Heart right ventricle (tissue), 16 donors: ENCODE results near the gene PTPRD. TPM values are rescaled to one million over a fixed set of nuclear protein-coding genes. Genes with fewer than 3 reads are reported as not detected.
A peak's percentile ranks its signal among the peaks of the same experiment; 100 is the strongest.

Experiments
- ATAC-seq, 8 donors: fragments of 200-7000 bp; cut with Tn5 transposase; one replicate each; pipeline ENCODE4 v1.9.1; 2020; ENCODE audit warnings: mild to moderate bottlenecking in 8 of 8, moderate library complexity in 8 of 8, moderate number of reproducible peaks in 1 of 8
- DNase-seq, 2 donors: peaks; one replicate each; pipeline ENCODE4 v3.0.0-alpha.2; 2020
- H3K27ac ChIP-seq, 10 donors: fragments of 200-600 bp; sonication (generic) in 2 of 10; one replicate each; pipeline versions ENCODE4 v1.5.0 to v1.8.0; 2020 to 2022; ENCODE audit warnings: mild to moderate bottlenecking in 3 of 10
- H3K27me3 ChIP-seq, 7 donors: fragments of 200-600 bp; one replicate each; pipeline ENCODE4 v1.8.0; 2021 to 2022; ENCODE audit warnings: mild to moderate bottlenecking in 2 of 7
- H3K36me3 ChIP-seq, 9 donors: fragments of 200-600 bp; sonication (generic) in 1 of 9; one replicate each; pipeline versions ENCODE4 v1.5.0 to v1.8.0; 2020 to 2022; ENCODE audit warnings: mild to moderate bottlenecking in 2 of 9
- H3K4me1 ChIP-seq, 9 donors: fragments of 200-600 bp; sonication (generic) in 1 of 9; one replicate each; pipeline versions ENCODE4 v1.5.0 to v1.8.0; 2020 to 2022; ENCODE audit warnings: mild to moderate bottlenecking in 4 of 9
- H3K4me3 ChIP-seq, 10 donors: fragments of 200-600 bp; sonication (generic) in 2 of 10; one replicate each; pipeline versions ENCODE4 v1.5.0 to v1.8.0; 2020 to 2022; ENCODE audit warnings: mild to moderate bottlenecking in 7 of 10, moderate library complexity in 2 of 10
- H3K9me3 ChIP-seq, 11 donors: fragments of 200-600 bp in 10 of 11; sonication (generic) in 2 of 11; one replicate each; pipeline versions ENCODE4 v1.5.0 to v1.8.0; 2013 to 2022; ENCODE audit warnings: mild to moderate bottlenecking in 2 of 11, control low read depth in 1 of 11, moderate library complexity in 1 of 11
- CTCF ChIP-seq, 9 donors: fragments of 200-600 bp; sonication (generic) in 2 of 9; IDR thresholded peaks; one replicate each; pipeline versions ENCODE4 v1.5.0 to v1.8.0; 2021 to 2022; ENCODE audit warnings: antibody characterized with exemption in 9 of 9, mild to moderate bottlenecking in 5 of 9, moderate library complexity in 1 of 9
- WGBS, 2 donors: extraction: QIAGEN DNeasy Blood & Tissue Kit; methylation state at CpG; one replicate each; pipeline ENCODE4 v1.1.7; 2013; ENCODE audit warnings: inconsistent platforms in 1 of 2; 5-methylcytosine and 5-hydroxymethylcytosine counted together
- intact Hi-C, 10 donors: fragments of 100-400 bp; cut with DNase I; formaldehyde crosslinking; loops; one replicate each; pipeline versions ENCODE4 v1.11.1 to v1.14.2; 2022
- polyA plus RNA-seq, 2 donors: library from polyadenylated mRNA; stranded (reverse); fragments of 200-250 nt; gene quantifications; one replicate each; pipeline ENCODE4 v1.2.3, GENCODE V29; 2013
- total RNA-seq, 10 donors: library from RNA; stranded (reverse); fragmentation: NEBNext Ultra II Directional in 3 of 10; extraction: Animal tissue kit (Norgen Biotek cat#: 25700) in 3 of 10; gene quantifications; one replicate each; pipeline versions ENCODE4 v1.2.1 to v1.2.4, GENCODE V29; 2021 to 2023
- donor health status: Arrhythmogenic right ventricular cardiomyopathy.
- donor health status: ischemic (EF 13 %, LVEDD 7.1; RV severe dilation, severe dysfunction).
- donor health status: healthy with polysubstance abuse.
- donor health status: DM: no; HTN: yes; CAD: no.
- donor health status: DM: no; HTN: no; CAD: no.
- donor health status: ischemic (EF 25% LVEDD 6.9; RV normal size, moderate dysfunction).
- donor health status: ischemic (EF 25% LVEDD 5.7; RV mildly dilated, moderate dysfunction).
- donor health status: healthy.
- donor health status: DM: yes; HTN: yes; CAD: no.
- donor health status: Ischemic cardiomyopathy.
- donor health status: ischemic (EF 35%, LVEDD 5.7; RV mildly dilated, moderate dysfunction).
- donor health status: nonischemic (EF 11% LVEDD 7.7; RV severe dilation, severe dysfunction).
- donor health status: DM: yes; HTN: yes; CAD: no.
- donor health status: PGD.
- donor health status: ischemic (EF 29% LVEDD 5.4; RV normal size, mild dysfunction).
- donor health status: nonischemic (EF 23%, LVEDD 6.1; RV moderate dilation, normal function).

The PTPRD gene
- total and polyA plus RNA-seq, 12 donors, result 1.4 to 25.2 (median 13.0) TPM

- Histone ChIP-seq H3K36me3 (no peaks in the 10 kb centered on the region), H3K27me3 (no peaks in the 10 kb centered on the region), H3K4me1 (peaks cover 0 to 4% (median 0%) of the 10 kb centered on the region in 9 donors), H3K9me3 (no peaks in the 10 kb centered on the region), H3K4me3 (no peak overlapping the region), H3K27ac (no peak overlapping the region)
- DNase-seq (no peak), ATAC-seq (no peak)
- 39 to 40% methylated on average over 5 of the region's 5 CpGs for WGBS, 2 donors
- TF ChIP-seq CTCF (IDR thresholded peaks at IDR 0.05), result no peak
- intact Hi-C loops, result no loop called here
These were observed 2155.7 kb downstream of the PTPRD start for GRCh38 chr9:8457055-8457454.

- no peak overlapping the region for H3K27ac ChIP-seq
- no peaks in the 10 kb centered on the region for H3K9me3 ChIP-seq
- no peaks in the 10 kb centered on the region for H3K27me3 ChIP-seq
- no peak for TF ChIP-seq CTCF (IDR thresholded peaks at IDR 0.05)
- ATAC-seq, result peak in 3 of 8 donors; percentile 42 to 64 (median 50)
- no peak for DNase-seq
- intact Hi-C loops, result no loop called here
- peaks cover 0 to 4% (median 0%) of the 10 kb centered on the region in 9 donors for H3K4me1 ChIP-seq
- no peaks in the 10 kb centered on the region for H3K36me3 ChIP-seq
- no peak overlapping the region for H3K4me3 ChIP-seq
These were observed 2156.5 kb downstream of the PTPRD start for GRCh38 chr9:8456344-8456743.

GRCh38 chr9:8450810-8451545 is 2161.8 kb downstream of the PTPRD start:
- no peak for TF ChIP-seq CTCF (IDR thresholded peaks at IDR 0.05)
- Histone ChIP-seq H3K9me3 (no peaks in the 10 kb centered on the region), H3K27me3 (no peaks in the 10 kb centered on the region), H3K36me3 (peaks cover 0 to 6% (median 0%) of the 10 kb centered on the region in 9 donors), H3K4me1 (no peaks in the 10 kb centered on the region), H3K4me3 (no peak overlapping the region), H3K27ac (no peak overlapping the region)
- intact Hi-C loops, result no loop called here
- ATAC-seq (no peak), DNase-seq (no peak)
- 85 to 87% methylated on average over 9 of the region's 9 CpGs for WGBS, 2 donors

GRCh38 chr9:8448226-8448625 is 2164.6 kb downstream of the PTPRD start:
- ATAC-seq (no peak), DNase-seq (no peak)
- no peak for TF ChIP-seq CTCF (IDR thresholded peaks at IDR 0.05)
- Histone ChIP-seq H3K36me3 (peaks cover 0 to 6% (median 0%) of the 10 kb centered on the region in 9 donors), H3K4me1 (no peaks in the 10 kb centered on the region), H3K27me3 (no peaks in the 10 kb centered on the region), H3K4me3 (no peak overlapping the region), H3K9me3 (no peaks in the 10 kb centered on the region), H3K27ac (no peak overlapping the region)
- 92 to 93% methylated on average over 7 of the region's 7 CpGs for WGBS, 2 donors
- intact Hi-C loops, result no loop called here
